ENCODE results near the gene GATAD2A.

GATAD2A gene

GRCh38 chr19:19534556-19535265 is 129.2 kb downstream of the GATAD2A start:
- DNase-seq: no peak

GRCh38 chr19:19535311-19536191 is 130.1 kb downstream of the GATAD2A start:
- DNase-seq: no peak

- peak; percentile 39 for DNase-seq
Measured at GRCh38 chr19:19537075-19538048, 131.9 kb downstream of the GATAD2A start.

GRCh38 chr19:19538061-19538784 is 132.7 kb downstream of the GATAD2A start, which contains the start of gene CILP2:
TSS of gene CILP2 (plus strand) at chr19:19538265. CDS start at chr19:19538350, 85 bp downstream.
- DNase-seq: peak; percentile 51

- no peak for DNase-seq
Measured at GRCh38 chr19:19538785-19539166, 133.3 kb downstream of the GATAD2A start.

- DNase-seq: no peak
Measured at GRCh38 chr19:19539698-19540063, 134.2 kb downstream of the GATAD2A start.

DNA sequence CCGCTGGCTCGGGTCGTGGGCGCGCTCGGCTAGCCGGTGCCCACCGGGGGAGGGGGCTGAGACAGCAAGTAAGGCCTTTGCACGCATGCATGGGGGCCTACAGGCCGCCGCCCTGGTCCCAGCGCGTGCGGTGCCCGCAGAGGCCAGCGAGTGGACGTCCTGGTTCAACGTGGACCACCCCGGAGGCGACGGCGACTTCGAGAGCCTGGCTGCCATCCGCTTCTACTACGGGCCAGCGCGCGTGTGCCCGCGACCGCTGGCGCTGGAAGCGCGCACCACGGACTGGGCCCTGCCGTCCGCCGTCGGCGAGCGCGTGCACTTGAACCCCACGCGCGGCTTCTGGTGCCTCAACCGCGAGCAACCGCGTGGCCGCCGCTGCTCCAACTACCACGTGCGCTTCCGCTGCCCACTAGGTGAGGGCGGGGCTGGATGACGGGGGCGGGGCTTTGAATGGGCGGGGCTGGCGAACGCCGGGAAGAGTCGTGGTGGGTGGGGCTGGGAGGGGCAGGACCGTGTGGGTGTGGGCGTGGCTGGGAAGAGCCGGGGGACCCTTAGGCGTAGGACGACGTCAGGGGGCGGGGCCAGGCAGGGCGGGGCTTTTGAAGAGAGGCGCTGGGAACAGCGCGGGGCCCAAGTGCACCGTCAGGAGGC is 134.7 kb downstream of the GATAD2A start:
- DNase-seq: no peak

GRCh38 chr19:19540715-19541515 is 135.4 kb downstream of the GATAD2A start:
- DNase-seq: no peak

GRCh38 chr19:19541616-19542015 is 136.1 kb downstream of the GATAD2A start:
- no peak for DNase-seq

DNA sequence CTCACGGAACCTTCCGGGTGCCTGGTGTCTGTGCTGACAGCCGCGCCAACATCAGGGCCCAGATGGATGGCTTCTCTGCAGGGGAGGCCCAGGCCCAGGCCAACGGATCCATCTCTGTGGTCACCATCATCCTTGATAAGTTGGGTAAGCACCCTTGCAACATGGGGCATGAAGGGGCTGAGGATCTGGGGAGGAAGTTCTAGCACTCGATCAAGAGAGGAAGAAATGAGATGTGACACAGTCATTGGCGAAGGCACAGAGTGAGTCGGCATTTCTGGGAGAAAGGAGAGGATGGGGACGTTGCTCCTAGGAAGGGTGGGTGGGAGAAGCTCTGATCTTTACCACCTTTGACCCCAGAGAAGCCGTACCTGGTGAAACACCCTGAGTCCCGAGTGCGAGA is 137.0 kb downstream of the GATAD2A start:
- DNase-seq: no peak

DNA sequence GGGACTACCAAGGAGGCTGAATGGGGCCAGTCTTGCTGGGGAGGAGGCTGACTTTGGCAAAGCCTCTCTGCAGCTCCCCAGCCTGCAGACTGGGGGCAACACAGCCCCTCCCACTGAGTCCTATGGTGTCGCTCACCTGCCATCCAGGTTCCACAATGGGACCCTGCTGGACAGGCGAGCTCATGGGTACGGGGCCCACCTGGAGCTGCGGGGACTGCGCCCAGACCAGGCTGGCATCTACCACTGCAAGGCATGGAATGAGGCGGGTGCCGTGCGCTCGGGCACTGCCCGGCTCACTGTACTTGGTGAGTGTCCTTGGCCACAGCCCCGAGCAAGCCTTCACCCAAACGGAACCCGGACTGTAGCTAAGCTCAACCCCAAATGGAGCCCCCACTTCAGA is 137.6 kb downstream of the GATAD2A start:
- DNase-seq: no peak

- DNase-seq: no peak
Measured at GRCh38 chr19:19543640-19544039, 138.2 kb downstream of the GATAD2A start.

- no peak for DNase-seq
Measured at GRCh38 chr19:19544257-19544953, 138.9 kb downstream of the GATAD2A start.

GRCh38 chr19:19544954-19545591 is 139.6 kb downstream of the GATAD2A start:
- no peak for DNase-seq

- no peak for DNase-seq
Measured at GRCh38 chr19:19545707-19546106, 140.2 kb downstream of the GATAD2A start.

- DNase-seq: no peak
Measured at GRCh38 chr19:19546751-19547162, 141.3 kb downstream of the GATAD2A start.

DNA sequence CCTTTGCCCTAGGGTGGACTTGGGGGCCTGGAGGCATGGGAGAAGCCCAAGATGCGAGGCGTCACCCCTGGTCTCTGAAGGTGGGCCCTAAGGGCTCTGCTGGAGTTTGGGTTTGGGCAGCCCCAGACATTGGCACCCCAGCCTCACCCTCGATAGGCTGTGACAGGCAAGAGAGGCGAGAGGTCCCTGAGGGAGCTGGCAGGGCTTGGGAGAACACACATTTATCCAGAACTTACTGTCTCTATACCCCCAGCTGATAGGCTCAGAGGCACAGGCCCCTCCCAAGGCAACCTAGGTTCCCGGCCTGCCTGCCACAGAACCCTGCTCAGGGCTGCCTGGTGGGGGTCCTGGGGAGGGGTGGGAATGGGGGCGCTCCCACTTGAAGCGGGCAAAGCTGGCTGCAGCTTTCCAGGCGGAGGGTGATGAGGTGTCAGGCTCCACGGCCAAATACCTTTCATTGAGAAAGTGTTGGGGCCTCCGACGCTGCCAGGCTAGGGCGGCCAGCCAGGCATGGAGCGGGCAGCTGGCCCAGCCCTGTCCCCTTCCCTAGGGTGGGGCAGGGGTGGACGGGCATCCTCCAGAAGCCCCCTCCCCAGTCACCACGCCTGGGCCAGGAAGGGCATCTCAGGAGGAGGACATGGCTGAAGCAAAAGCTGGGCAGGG is 142.3 kb downstream of the GATAD2A start:
- DNase-seq: no peak

DNA sequence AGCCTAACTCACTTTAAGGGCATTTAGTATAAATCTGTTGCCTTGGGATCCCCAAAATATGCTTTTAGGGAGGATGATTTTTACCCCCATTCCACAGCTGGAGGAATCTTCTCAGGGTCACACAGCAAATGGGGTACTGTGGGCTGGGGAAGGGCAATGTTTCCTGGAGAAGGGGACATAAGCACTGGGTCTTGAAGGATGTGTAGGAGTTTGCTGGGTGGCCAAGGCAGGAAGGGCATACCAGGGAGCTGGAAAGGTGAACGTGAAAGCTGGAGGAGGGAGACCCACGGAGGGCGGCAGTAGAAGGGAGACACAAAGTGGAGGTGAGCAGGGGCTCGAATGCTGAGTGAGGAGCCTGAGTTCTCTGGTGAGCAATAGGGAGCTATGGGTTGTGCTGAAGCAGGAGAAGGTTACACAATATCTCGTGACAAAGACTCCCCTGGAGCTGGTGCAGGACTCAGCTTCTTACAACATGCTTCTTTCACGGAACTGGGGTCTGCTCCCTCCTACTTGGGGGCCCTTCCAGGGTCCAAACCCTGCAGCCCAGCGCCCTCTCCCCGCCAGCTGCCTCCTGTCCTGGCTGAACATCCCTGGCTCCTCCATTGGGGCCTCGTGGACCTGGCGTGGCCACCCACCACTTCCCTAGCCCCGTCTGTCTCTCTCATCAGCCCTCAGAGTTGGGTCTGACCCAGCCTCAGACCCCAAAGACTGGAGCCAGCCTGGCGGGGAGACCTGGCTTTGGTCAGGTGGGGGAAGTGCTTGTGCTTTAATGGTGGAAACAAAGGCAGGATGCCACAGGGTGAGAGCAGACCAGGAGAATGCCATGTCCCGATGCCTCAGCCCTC is 143.7 kb downstream of the GATAD2A start:
- no peak for DNase-seq

Data from NCI-H1105 treated with DMSO at 0.1 percent for 48 hours (cell line).